Measurements from ENCODE around the gene ACTN1.
A peak's percentile ranks its signal among the peaks of the same experiment; 100 is the strongest.

ACTN1 gene

DNA sequence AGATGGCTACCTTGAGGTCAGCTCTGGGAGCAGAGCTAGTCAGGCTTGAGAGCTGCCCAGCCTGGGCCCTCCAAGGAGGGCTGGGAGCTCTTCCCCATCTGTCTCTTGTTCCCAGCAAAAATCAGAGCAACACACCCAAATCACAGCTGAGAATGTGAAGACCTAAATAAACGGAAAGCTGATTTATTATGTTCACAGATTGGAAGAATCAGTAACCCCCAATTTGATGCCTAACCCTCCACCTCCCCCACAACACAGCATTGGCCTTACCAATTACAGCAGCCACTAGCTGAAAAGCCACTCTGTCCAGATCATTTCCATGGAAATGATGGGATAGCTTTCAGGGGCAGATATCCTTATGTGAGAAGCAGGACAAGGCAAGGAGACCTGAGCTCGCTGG, 7.1 kb upstream of the ACTN1 start:
- Histone ChIP-seq H3K27ac (ENCODE audit: low read depth, low read length) (no peak overlapping the region), H3K36me3 (ENCODE audit: control insufficient read depth, insufficient read depth, low read length) (no peaks in the 10 kb centered on the region), H3K9me3 (ENCODE audit: control insufficient read depth, insufficient read depth, low read length) (no peaks in the 10 kb centered on the region), H3K4me1 (ENCODE audit: control insufficient read depth, insufficient read depth, low read length) (0 out of 2 replicates have a peak, but pooled peaks cover 2% of the 10 kb centered on the region), H3K9ac (ENCODE audit: low read depth, low read length) (no peak overlapping the region), H3K4me3 (ENCODE audit: low read depth, low read length) (no peak overlapping the region), H3K27me3 (ENCODE audit: control insufficient read depth, insufficient read depth, low read length) (no peaks in the 10 kb centered on the region)

- H3K36me3 ChIP-seq (ENCODE audit: control insufficient read depth, insufficient read depth, low read length): no peaks in the 10 kb centered on the region
- H3K27ac ChIP-seq (ENCODE audit: low read depth, low read length): no peak overlapping the region
- H3K27me3 ChIP-seq (ENCODE audit: control insufficient read depth, insufficient read depth, low read length): no peaks in the 10 kb centered on the region
- no peaks in the 10 kb centered on the region for H3K9me3 ChIP-seq (ENCODE audit: control insufficient read depth, insufficient read depth, low read length)
- H3K4me3 ChIP-seq (ENCODE audit: low read depth, low read length): no peak overlapping the region
- no peak overlapping the region for H3K9ac ChIP-seq (ENCODE audit: low read depth, low read length)
- H3K4me1 ChIP-seq (ENCODE audit: control insufficient read depth, insufficient read depth, low read length): 0 out of 2 replicates have a peak, but pooled peaks cover 2% of the 10 kb centered on the region
These were observed 5.6 kb upstream of the ACTN1 start for GRCh38 chr14:68984686-68985085.

- Histone ChIP-seq H3K27ac (ENCODE audit: low read depth, low read length) (no peak overlapping the region), H3K9me3 (ENCODE audit: control insufficient read depth, insufficient read depth, low read length) (no peaks in the 10 kb centered on the region), H3K4me1 (ENCODE audit: control insufficient read depth, insufficient read depth, low read length) (0 out of 2 replicates have a peak, but pooled peaks cover 2% of the 10 kb centered on the region), H3K4me3 (ENCODE audit: low read depth, low read length) (no peak overlapping the region), H3K9ac (ENCODE audit: low read depth, low read length) (no peak overlapping the region), H3K27me3 (ENCODE audit: control insufficient read depth, insufficient read depth, low read length) (no peaks in the 10 kb centered on the region), H3K36me3 (ENCODE audit: control insufficient read depth, insufficient read depth, low read length) (no peaks in the 10 kb centered on the region)
These were observed 4.1 kb upstream of the ACTN1 start for GRCh38 chr14:68983191-68983590.

DNA sequence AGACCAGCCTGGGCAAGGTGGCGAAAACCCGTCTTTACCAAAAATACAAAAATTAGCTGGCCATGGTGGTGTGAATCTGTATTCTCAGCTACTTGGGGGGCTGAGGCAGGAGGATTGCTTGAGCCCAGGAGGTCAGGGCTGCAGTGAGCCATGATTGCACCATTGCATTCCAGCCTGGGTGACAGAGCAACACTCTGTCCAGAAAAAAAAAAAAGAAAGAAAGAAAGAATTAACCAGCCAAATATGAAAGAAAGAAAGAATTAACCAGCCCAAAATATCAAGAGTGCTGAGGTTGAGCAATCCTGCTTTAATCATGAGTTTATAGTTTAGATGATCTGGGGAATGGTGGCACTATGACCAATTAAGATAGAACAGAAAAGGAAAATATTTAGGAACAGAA, 3.5 kb upstream of the ACTN1 start:
- Histone ChIP-seq H3K27ac (ENCODE audit: low read depth, low read length) (no peak overlapping the region), H3K36me3 (ENCODE audit: control insufficient read depth, insufficient read depth, low read length) (no peaks in the 10 kb centered on the region), H3K4me1 (ENCODE audit: control insufficient read depth, insufficient read depth, low read length) (0 out of 2 replicates have a peak, but pooled peaks cover 2% of the 10 kb centered on the region), H3K27me3 (ENCODE audit: control insufficient read depth, insufficient read depth, low read length) (no peaks in the 10 kb centered on the region), H3K9ac (ENCODE audit: low read depth, low read length) (no peak overlapping the region), H3K4me3 (ENCODE audit: low read depth, low read length) (no peak overlapping the region), H3K9me3 (ENCODE audit: control insufficient read depth, insufficient read depth, low read length) (no peaks in the 10 kb centered on the region)

GRCh38 chr14:68981539-68981976, 2.5 kb upstream of the ACTN1 start:
- H3K9me3 ChIP-seq (ENCODE audit: control insufficient read depth, insufficient read depth, low read length): no peaks in the 10 kb centered on the region
- H3K27me3 ChIP-seq (ENCODE audit: control insufficient read depth, insufficient read depth, low read length): no peaks in the 10 kb centered on the region
- H3K4me1 ChIP-seq (ENCODE audit: control insufficient read depth, insufficient read depth, low read length): peaks cover 11% of the 10 kb centered on the region
- no peak overlapping the region for H3K4me3 ChIP-seq (ENCODE audit: low read depth, low read length)
- no peak overlapping the region for H3K9ac ChIP-seq (ENCODE audit: low read depth, low read length)
- 0 out of 2 replicates have a peak, but pooled peaks cover 1% of the 10 kb centered on the region for H3K36me3 ChIP-seq (ENCODE audit: control insufficient read depth, insufficient read depth, low read length)
- H3K27ac ChIP-seq (ENCODE audit: low read depth, low read length): no peak overlapping the region

- H3K4me3 ChIP-seq (ENCODE audit: low read depth, low read length): no peak overlapping the region
- H3K27ac ChIP-seq (ENCODE audit: low read depth, low read length): no peak overlapping the region
- H3K27me3 ChIP-seq (ENCODE audit: control insufficient read depth, insufficient read depth, low read length): no peaks in the 10 kb centered on the region
- no peaks in the 10 kb centered on the region for H3K9me3 ChIP-seq (ENCODE audit: control insufficient read depth, insufficient read depth, low read length)
- H3K9ac ChIP-seq (ENCODE audit: low read depth, low read length): no peak overlapping the region
- 0 out of 2 replicates have a peak, but pooled peaks cover 5% of the 10 kb centered on the region for H3K36me3 ChIP-seq (ENCODE audit: control insufficient read depth, insufficient read depth, low read length)
- peaks cover 15% of the 10 kb centered on the region for H3K4me1 ChIP-seq (ENCODE audit: control insufficient read depth, insufficient read depth, low read length)
These were observed 2.0 kb upstream of the ACTN1 start for GRCh38 chr14:68981139-68981538.

DNA sequence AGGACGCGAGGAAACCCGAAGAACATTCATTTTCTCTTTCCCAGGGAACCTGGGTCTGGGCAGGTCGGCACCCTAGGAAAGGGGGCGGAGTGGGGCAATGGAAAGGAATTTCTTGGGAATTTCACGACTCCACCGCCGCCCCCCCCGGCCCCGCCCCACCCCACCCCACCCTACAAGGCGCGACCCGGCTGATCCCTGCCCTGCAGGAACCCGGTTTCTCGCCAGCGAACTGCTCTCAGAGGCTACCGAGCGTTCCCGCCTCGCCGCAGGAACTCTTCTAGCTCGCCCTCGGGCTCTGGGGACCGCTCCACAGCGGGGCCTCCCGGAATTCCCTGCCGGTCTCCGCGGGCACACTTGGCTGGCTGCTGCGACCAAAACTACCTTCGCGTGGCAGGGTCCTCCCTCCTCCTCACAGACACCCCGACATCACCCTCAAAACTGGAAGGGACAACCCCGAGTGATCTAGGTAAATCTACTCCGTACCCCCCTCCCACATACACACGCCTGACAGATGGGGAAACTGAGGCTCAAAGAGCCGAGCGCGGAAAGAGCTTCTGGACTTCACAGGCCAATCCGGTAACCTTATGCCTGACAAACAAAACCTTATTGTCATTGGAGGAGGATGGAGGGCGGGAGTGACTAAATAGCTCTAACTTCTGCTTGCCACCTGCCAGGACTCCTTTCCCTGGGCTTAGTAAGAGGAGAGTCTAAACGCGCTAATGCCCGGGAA, 785 bp upstream of the ACTN1 start:
- H3K9ac ChIP-seq (ENCODE audit: low read depth, low read length): peak overlapping the region; percentile 64
- no peaks in the 10 kb centered on the region for H3K27me3 ChIP-seq (ENCODE audit: control insufficient read depth, insufficient read depth, low read length)
- no peaks in the 10 kb centered on the region for H3K9me3 ChIP-seq (ENCODE audit: control insufficient read depth, insufficient read depth, low read length)
- H3K36me3 ChIP-seq (ENCODE audit: control insufficient read depth, insufficient read depth, low read length): peaks cover 14% of the 10 kb centered on the region
- peak overlapping the region; percentile 87 for H3K4me3 ChIP-seq (ENCODE audit: low read depth, low read length)
- H3K4me1 ChIP-seq (ENCODE audit: control insufficient read depth, insufficient read depth, low read length): peaks cover 21% of the 10 kb centered on the region
- H3K27ac ChIP-seq (ENCODE audit: low read depth, low read length): peak overlapping the region; percentile 97

DNA sequence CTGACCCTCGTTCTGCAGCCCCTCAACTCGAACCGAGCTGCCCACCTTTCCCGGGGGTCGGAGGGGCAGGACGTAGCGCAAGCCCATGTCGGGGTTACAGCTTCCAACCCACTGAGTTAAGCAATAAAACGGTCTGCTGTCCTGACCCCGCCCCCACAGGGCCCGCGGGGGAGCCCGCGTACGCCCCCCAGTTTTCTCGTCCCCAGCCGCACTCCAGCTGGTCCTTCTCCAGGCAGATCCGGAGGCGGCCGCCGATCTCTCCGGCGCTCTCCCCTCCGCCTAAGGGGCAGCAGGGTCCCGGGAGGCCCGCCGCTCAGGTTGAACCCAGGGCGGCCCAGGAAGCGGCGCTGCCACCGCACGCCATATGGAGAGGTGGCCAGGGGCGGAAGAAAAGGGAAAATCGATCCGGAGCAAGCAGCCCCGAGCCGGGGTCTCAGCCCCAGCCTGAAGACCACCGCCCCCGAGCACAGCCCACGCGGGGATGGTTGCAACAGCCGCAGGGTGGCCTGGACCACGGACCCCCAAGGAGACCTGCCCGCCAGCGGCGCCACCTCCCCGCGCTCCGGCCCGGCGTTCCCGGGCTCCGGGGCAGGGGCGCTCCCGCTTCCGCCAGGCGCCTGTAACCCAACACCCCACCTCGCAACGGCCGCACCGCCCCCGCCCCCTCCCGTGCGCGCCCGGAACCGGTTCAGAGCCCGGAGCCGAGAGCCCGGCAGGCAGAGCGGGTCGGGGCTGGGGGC, 760 bp downstream of the ACTN1 start:
- Histone ChIP-seq H3K36me3 (ENCODE audit: control insufficient read depth, insufficient read depth, low read length) (peaks cover 29% of the 10 kb centered on the region), H3K9ac (ENCODE audit: low read depth, low read length) (peak overlapping the region; percentile 91), H3K27ac (ENCODE audit: low read depth, low read length) (peak overlapping the region; percentile 97), H3K9me3 (ENCODE audit: control insufficient read depth, insufficient read depth, low read length) (no peaks in the 10 kb centered on the region), H3K4me1 (ENCODE audit: control insufficient read depth, insufficient read depth, low read length) (peaks cover 21% of the 10 kb centered on the region), H3K4me3 (ENCODE audit: low read depth, low read length) (peak overlapping the region; percentile 87), H3K27me3 (ENCODE audit: control insufficient read depth, insufficient read depth, low read length) (no peaks in the 10 kb centered on the region)

GRCh38 chr14:68977718-68978171, 1.4 kb downstream of the ACTN1 start:
- Histone ChIP-seq H3K27ac (ENCODE audit: low read depth, low read length) (peak overlapping the region; percentile 97), H3K27me3 (ENCODE audit: control insufficient read depth, insufficient read depth, low read length) (no peaks in the 10 kb centered on the region), H3K4me3 (ENCODE audit: low read depth, low read length) (peak overlapping the region; percentile 87), H3K4me1 (ENCODE audit: control insufficient read depth, insufficient read depth, low read length) (peaks cover 19% of the 10 kb centered on the region), H3K9me3 (ENCODE audit: control insufficient read depth, insufficient read depth, low read length) (no peaks in the 10 kb centered on the region), H3K36me3 (ENCODE audit: control insufficient read depth, insufficient read depth, low read length) (peaks cover 35% of the 10 kb centered on the region), H3K9ac (ENCODE audit: low read depth, low read length) (peak overlapping the region; percentile 91)

DNA sequence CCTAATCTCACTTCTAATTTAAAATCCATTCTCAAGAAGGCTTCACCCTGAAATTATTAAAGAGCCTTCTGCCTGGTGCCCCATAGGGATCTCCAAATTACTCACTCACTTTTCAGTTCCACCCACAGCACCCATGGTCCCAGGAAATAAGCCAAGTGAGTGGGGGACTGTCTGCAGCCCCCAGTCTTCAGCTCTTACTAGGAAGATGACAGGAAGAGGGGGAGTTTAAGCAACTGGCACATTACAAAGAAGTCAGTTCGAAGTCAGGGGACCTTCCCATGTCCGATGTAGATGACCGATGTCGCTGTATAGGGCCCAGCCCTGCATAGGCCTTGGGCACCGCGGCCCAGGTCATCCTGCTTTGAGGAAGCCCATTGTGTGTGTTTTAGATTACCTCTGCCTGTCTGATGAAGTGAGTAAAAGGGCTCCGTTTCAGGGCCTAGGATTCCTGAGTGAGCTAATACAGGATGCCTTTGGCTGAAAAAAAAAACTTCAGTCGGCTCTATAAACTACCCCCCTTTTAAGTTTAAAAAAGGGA, 1.9 kb downstream of the ACTN1 start:
- H3K4me3 ChIP-seq (ENCODE audit: low read depth, low read length): peak overlapping the region; percentile 87
- H3K36me3 ChIP-seq (ENCODE audit: control insufficient read depth, insufficient read depth, low read length): peaks cover 40% of the 10 kb centered on the region
- peaks cover 19% of the 10 kb centered on the region for H3K4me1 ChIP-seq (ENCODE audit: control insufficient read depth, insufficient read depth, low read length)
- H3K9me3 ChIP-seq (ENCODE audit: control insufficient read depth, insufficient read depth, low read length): no peaks in the 10 kb centered on the region
- H3K9ac ChIP-seq (ENCODE audit: low read depth, low read length): peak overlapping the region; percentile 82
- H3K27ac ChIP-seq (ENCODE audit: low read depth, low read length): peak overlapping the region; percentile 97
- H3K27me3 ChIP-seq (ENCODE audit: control insufficient read depth, insufficient read depth, low read length): no peaks in the 10 kb centered on the region

Measured in HUES48 (cell line).